H1 (cell line): Measurements from ENCODE around the gene HOXA6. TPM values are rescaled to one million over a fixed set of nuclear protein-coding genes. Genes with fewer than 3 reads are reported as not detected.

Experiments used
- CTCF ChIA-PET: fragments of 300-600 bp; sonication (Branson Sonifier 250); formaldehyde crosslinking; loops from one replicate; lab custom pipeline; 2021; ENCODE audit not compliant: partially characterized antibody; lab: Charles Lee
- POLR2A ChIA-PET: fragments of 300-600 bp; sonication (Branson Sonifier 250); formaldehyde crosslinking; loops from one replicate; lab custom pipeline; 2021; ENCODE audit warnings: inconsistent platforms; ENCODE audit not compliant: partially characterized antibody; lab: Charles Lee
- DNase-seq, 2 experiments: peaks; one replicate each; pipeline versions ENCODE4 v3.0.0 to v3.0.0-alpha.2; 2010 to 2022; ENCODE audit warnings: low spot score in 2 of 2, low read depth in 1 of 2, mixed read lengths in 1 of 2
- FAIRE-seq: peaks from 2 replicates; lab custom pipeline; 2011; peaks lifted over from hg19 to GRCh38; lab: Jason Lieb, UNC
- H2AFZ ChIP-seq: 2 replicates; pipeline ENCODE4 v1.8.1; 2012; ENCODE audit warnings: low read length, inconsistent platforms
- H2AK5ac ChIP-seq: 2 replicates; pipeline ENCODE4 v1.6.1; 2013; ENCODE audit warnings: low read depth, low read length
- H2BK120ac ChIP-seq: replicated peaks from 2 replicates; pipeline ENCODE3; 2013; ENCODE audit warnings: low read depth, low read length, inconsistent platforms
- H2BK12ac ChIP-seq: 2 replicates; pipeline ENCODE4 v1.6.1; 2013; ENCODE audit warnings: low read depth, low read length
- H2BK15ac ChIP-seq: 2 replicates; pipeline ENCODE4 v1.6.1; 2013; ENCODE audit warnings: low read length
- H2BK20ac ChIP-seq: 2 replicates; pipeline ENCODE4 v1.6.1; 2013; ENCODE audit warnings: low read length
- H2BK5ac ChIP-seq: 2 replicates; pipeline ENCODE4 v1.6.1; 2013; ENCODE audit warnings: low read depth, low read length
- H3K14ac ChIP-seq: 2 replicates; pipeline ENCODE4 v1.6.1; 2013; ENCODE audit warnings: inconsistent platforms; ENCODE audit not compliant: insufficient read length
- H3K18ac ChIP-seq: 2 replicates; pipeline ENCODE4 v1.6.1; 2013; ENCODE audit warnings: low read length; ENCODE audit errors: extremely low read depth
- H3K23ac ChIP-seq: 2 replicates; pipeline ENCODE4 v1.6.1; 2013; ENCODE audit warnings: inconsistent platforms; ENCODE audit not compliant: insufficient read length
- H3K23me2 ChIP-seq: 2 replicates; pipeline ENCODE4 v1.6.1; 2013; ENCODE audit warnings: low read depth, low read length
- H3K27ac ChIP-seq: 2 replicates; pipeline ENCODE4 v1.6.1; 2011; ENCODE audit warnings: low read depth, low read length, inconsistent platforms
- H3K27me3 ChIP-seq, 4 experiments: replicated peaks in 1 of 4; 1 replicate in 1 of 4; 2 replicates in 3 of 4; pipeline versions ENCODE4 v1.6.1 to v1.8.1; 2011 to 2013; ENCODE audit warnings: low read length in 3 of 4, mild to moderate bottlenecking in 3 of 4, inconsistent platforms in 2 of 4, mixed read lengths in 2 of 4, moderate library complexity in 1 of 4; ENCODE audit not compliant: control insufficient read depth in 3 of 4, insufficient read depth in 3 of 4; ENCODE audit errors: extremely low read depth in 1 of 4
- H3K36me3 ChIP-seq, 4 experiments: 2 replicates each; pipeline versions ENCODE4 v1.6.1 to v1.8.1; 2011 to 2013; ENCODE audit warnings: mild to moderate bottlenecking in 4 of 4, low read length in 3 of 4, moderate library complexity in 2 of 4, control low read depth in 1 of 4, inconsistent platforms in 1 of 4; ENCODE audit not compliant: insufficient read depth in 4 of 4, control insufficient read depth in 2 of 4
- H3K4ac ChIP-seq: replicated peaks from 2 replicates; pipeline ENCODE3; 2013; ENCODE audit warnings: low read length, low read depth, mixed read lengths, inconsistent platforms; ENCODE audit not compliant: insufficient read length
- H3K4me1 ChIP-seq, 4 experiments: replicated peaks in 1 of 4; 1 replicate in 1 of 4; 2 replicates in 3 of 4; pipeline versions ENCODE4 v1.6.1 to v1.8.1; 2011 to 2013; ENCODE audit warnings: low read length in 3 of 4, inconsistent platforms in 2 of 4, mixed read lengths in 1 of 4; ENCODE audit not compliant: insufficient read depth in 4 of 4, control insufficient read depth in 3 of 4
- H3K4me2 ChIP-seq, 2 experiments: 2 replicates each; pipeline versions ENCODE4 v1.6.1 to v1.8.1; 2011 to 2013; ENCODE audit warnings: low read depth in 2 of 2, low read length in 2 of 2, control low read depth in 1 of 2, inconsistent platforms in 1 of 2, mild to moderate bottlenecking in 1 of 2; ENCODE audit not compliant: insufficient read depth in 1 of 2
- H3K4me3 ChIP-seq, 4 experiments: fragments of 200-600, 300-600 bp in 1 of 4; sonication (generic), shearing (Covaris generic), sonication (Bioruptor Twin) in 1 of 4; 2 replicates each; pipeline versions ENCODE4 v1.5.1 to v1.8.1; 2011 to 2016; ENCODE audit warnings: low read length in 4 of 4, low read depth in 3 of 4, control low read depth in 2 of 4, inconsistent platforms in 2 of 4, mild to moderate bottlenecking in 2 of 4, mixed read lengths in 1 of 4, moderate library complexity in 1 of 4; ENCODE audit not compliant: insufficient read depth in 2 of 4; ENCODE audit errors: extremely low read depth in 1 of 4
- H3K56ac ChIP-seq: replicated peaks from 2 replicates; pipeline ENCODE3; 2013; ENCODE audit warnings: low read depth, mild to moderate bottlenecking, mixed read lengths, low read length, inconsistent platforms; ENCODE audit not compliant: insufficient read length
- H3K79me1 ChIP-seq: 2 replicates; pipeline ENCODE4 v1.6.1; 2013; ENCODE audit warnings: low read depth, low read length, control low read depth
- H3K79me2 ChIP-seq, 2 experiments: 2 replicates each; pipeline versions ENCODE4 v1.6.1 to v1.8.1; 2012 to 2013; ENCODE audit warnings: low read length in 2 of 2, mild to moderate bottlenecking in 2 of 2, inconsistent platforms in 1 of 2; ENCODE audit not compliant: insufficient read depth in 2 of 2, control insufficient read depth in 1 of 2
- H3K9ac ChIP-seq, 4 experiments: replicated peaks in 1 of 4; 1 replicate in 1 of 4; 2 replicates in 3 of 4; pipeline versions ENCODE4 v1.6.1 to v1.8.1; 2011 to 2013; ENCODE audit warnings: low read depth in 3 of 4, low read length in 3 of 4, control low read depth in 2 of 4, mild to moderate bottlenecking in 2 of 4, moderate library complexity in 2 of 4, inconsistent platforms in 1 of 4; ENCODE audit errors: extremely low read depth in 1 of 4
- H3K9me3 ChIP-seq, 2 experiments: 2 replicates each; pipeline versions ENCODE4 v1.6.1 to v1.8.1; 2012 to 2013; ENCODE audit warnings: mild to moderate bottlenecking in 2 of 2, moderate library complexity in 2 of 2, control low read depth in 1 of 2, inconsistent platforms in 1 of 2, low read depth in 1 of 2, low read length in 1 of 2, mixed read lengths in 1 of 2; ENCODE audit not compliant: insufficient read depth in 2 of 2
- H4K20me1 ChIP-seq, 2 experiments: replicated peaks in 1 of 2; 2 replicates each; pipeline versions ENCODE3 to v1.8.1; 2011 to 2013; ENCODE audit warnings: inconsistent platforms in 2 of 2, low read length in 2 of 2, mild to moderate bottlenecking in 1 of 2; ENCODE audit not compliant: insufficient read depth in 2 of 2, control insufficient read depth in 1 of 2
- H4K5ac ChIP-seq: 2 replicates; pipeline ENCODE4 v1.6.1; 2013; ENCODE audit warnings: low read length, low read depth, mixed read lengths, inconsistent platforms; ENCODE audit not compliant: insufficient read length
- H4K8ac ChIP-seq: 2 replicates; pipeline ENCODE4 v1.8.0; 2013; ENCODE audit warnings: mild to moderate bottlenecking, moderate library complexity, low read length, inconsistent platforms; ENCODE audit not compliant: insufficient read depth; ENCODE audit errors: extremely low read depth
- H4K91ac ChIP-seq: replicated peaks from 2 replicates; pipeline ENCODE3; 2013; ENCODE audit warnings: low read length, mixed read lengths, inconsistent platforms; ENCODE audit not compliant: insufficient read length
- RNF2 ChIP-seq: fragments of 200-900, 300-1000 bp; sonication (generic); IDR thresholded peaks from 2 replicates; pipeline ENCODE4 v1.7.1; 2016; ENCODE audit warnings: borderline replicate concordance, low read depth, mild to moderate bottlenecking, antibody characterized with exemption, low read length; ENCODE audit not compliant: poor library complexity, severe bottlenecking; ENCODE audit errors: missing control alignments
- TCF12 ChIP-seq: IDR thresholded peaks from 2 replicates; pipeline ENCODE4 v1.6.1; 2011; ENCODE audit warnings: low read depth, mild to moderate bottlenecking, low read length
- WGBS, 2 experiments: shearing (Covaris generic) in 1 of 2; methylation state at CpG; one replicate each; pipeline versions ENCODE4 v1.1.6 to v1.1.7; 2013 to 2015; ENCODE audit warnings: low lambda C conversion rate in 2 of 2, mixed read lengths in 2 of 2, inconsistent platforms in 1 of 2, low coverage in 1 of 2, missing lambda C conversion rate in 1 of 2; ENCODE audit not compliant: insufficient replicate concordance in 2 of 2, insufficient coverage in 1 of 2, insufficient read length in 1 of 2; ENCODE audit errors: extremely low coverage in 1 of 2, missing lambda C conversion rate in 1 of 2; 5-methylcytosine and 5-hydroxymethylcytosine counted together
- polyA plus RNA-seq, 7 experiments: library from polyadenylated mRNA; depleted of rRNA in 3 of 7; stranded (reverse) in 5 of 7; unstranded in 2 of 7; fragments of >200 nt in 5 of 7; fragments of 200-250 nt in 2 of 7; gene quantifications; 1 replicate in 5 of 7; 2 replicates in 1 of 7; 4 replicates in 1 of 7; pipeline versions ENCODE4 v1.2.1 to v1.2.3, GENCODE V29; 2011 to 2013; ENCODE audit warnings: missing spikeins in 2 of 7, mixed read lengths in 2 of 7
- total RNA-seq: library from RNA; stranded (reverse); fragmentation: NEBNext Ultra II Directional; extraction: Animal tissue kit (Norgen Biotek cat#: 25700); gene quantifications from 2 replicates; pipeline ENCODE4 v1.2.1, GENCODE V29; 2021
- TF ChIP-seq, protein P1 (sequence below): IDR thresholded peaks from 2 replicates; pipeline ENCODE4 v1.6.1; 2012; ENCODE audit warnings: inconsistent platforms

The HOXA6 gene
- total and polyA plus RNA-seq, 2 of the 8 experiments (the other 6 are each of a cell fraction or from before 2014, with no cell fraction given), result not detected

DNA sequence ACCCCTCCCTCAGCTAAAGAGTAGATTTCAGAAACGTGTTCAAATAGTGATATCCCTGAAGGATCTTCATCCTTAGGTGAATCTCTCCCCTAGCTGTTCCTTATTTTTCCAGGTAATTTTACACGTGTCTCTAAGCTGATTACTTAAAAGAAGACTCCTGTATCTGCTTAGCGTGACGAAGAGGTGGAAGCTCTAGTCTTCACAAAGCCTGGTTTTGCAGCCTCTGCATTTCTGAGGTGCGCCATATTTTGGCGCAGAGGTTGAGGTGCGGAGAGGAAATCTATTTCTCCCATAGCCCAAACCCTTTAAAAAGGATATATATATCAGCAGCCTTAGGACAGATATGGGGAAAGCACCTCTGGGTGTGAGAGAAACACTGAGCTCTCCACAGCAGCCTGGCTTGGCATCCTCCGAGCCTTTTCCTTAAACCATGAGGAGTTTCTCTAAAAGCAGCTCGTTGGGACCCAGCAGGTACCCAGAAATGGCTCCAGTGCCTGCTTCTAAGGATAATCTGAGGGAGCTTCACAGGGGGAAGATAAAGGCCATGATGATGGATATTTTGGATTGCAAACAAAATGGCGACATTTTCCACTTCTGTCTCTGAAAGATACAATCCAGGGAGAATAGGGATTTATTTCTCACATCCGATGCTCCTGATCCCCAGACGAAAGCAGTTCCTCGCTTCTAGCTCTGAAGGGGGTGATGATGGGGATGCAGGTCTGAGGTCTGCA lies 42.1 kb downstream of the HOXA6 start:
- ChIA-PET POLR2A (interaction anchor here (1.1 to 2.8 kb wide), 3 partner anchors 9 to 13 kb away, joined by 3 to 6 read pairs (median 5); partner anchors contain the start of gene HOXA1), CTCF (interaction anchor here (0.8 to 2.9 kb wide), 10 partner anchors 9 to 65 kb away, joined by 3 to 13 read pairs (median 4); partner anchors contain the start of gene HOXA5)
- H3K23me2 ChIP-seq, result 0 out of 2 replicates have a peak, but pooled peaks cover 1% of the 10 kb centered on the region
- H3K56ac ChIP-seq, result no peak overlapping the region
- H4K8ac ChIP-seq, result no peak overlapping the region
- H4K91ac ChIP-seq, result no peak overlapping the region
- H2BK12ac ChIP-seq, result no peak overlapping the region
- H3K36me3 ChIP-seq, result peaks cover 0 to 11% (median 0%) of the 10 kb centered on the region in 4 experiments; a peak in 1 of 8 replicates
- H3K79me1 ChIP-seq, result no peaks in the 10 kb centered on the region
- H2AK5ac ChIP-seq, result no peak overlapping the region
- H2AFZ ChIP-seq, result no peak overlapping the region
- no peak overlapping the region for H3K4me3 ChIP-seq
- H3K4me1 ChIP-seq, result peaks cover 0 to 16% (median 11%) of the 10 kb centered on the region in 4 experiments; a peak in 6 of 7 replicates
- TF ChIP-seq RNF2 (peak; percentile 54), TCF12 (no peak)
- TF ChIP-seq, protein P1, sequence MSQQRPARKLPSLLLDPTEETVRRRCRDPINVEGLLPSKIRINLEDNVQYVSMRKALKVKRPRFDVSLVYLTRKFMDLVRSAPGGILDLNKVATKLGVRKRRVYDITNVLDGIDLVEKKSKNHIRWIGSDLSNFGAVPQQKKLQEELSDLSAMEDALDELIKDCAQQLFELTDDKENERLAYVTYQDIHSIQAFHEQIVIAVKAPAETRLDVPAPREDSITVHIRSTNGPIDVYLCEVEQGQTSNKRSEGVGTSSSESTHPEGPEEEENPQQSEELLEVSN, result no peak
- H3K9ac ChIP-seq, result no peak overlapping the region
- peaks cover 21 to 38% of the 10 kb centered on the region in 2 experiments for H4K20me1 ChIP-seq
- H2BK20ac ChIP-seq, result no peak overlapping the region
- H4K5ac ChIP-seq, result no peak overlapping the region
- H2BK15ac ChIP-seq, result no peak overlapping the region
- H3K9me3 ChIP-seq, result no peaks in the 10 kb centered on the region
- DNase-seq (no peak), FAIRE-seq (no peak)
- no peaks in the 10 kb centered on the region for H3K79me2 ChIP-seq
- H3K18ac ChIP-seq, result no peak overlapping the region
- no peak overlapping the region for H3K23ac ChIP-seq
- no peak overlapping the region for H2BK120ac ChIP-seq
- no peak overlapping the region for H2BK5ac ChIP-seq
- H3K4ac ChIP-seq, result no peak overlapping the region
- H3K27me3 ChIP-seq, result peaks cover 98 to 100% (median 99%) of the 10 kb centered on the region in 4 experiments
- 18% methylated on average over 13 of the region's 13 CpGs; no CpG with 5 or more reads in 1 of the 2 experiments for WGBS, 2 experiments
- H3K27ac ChIP-seq, result no peak overlapping the region
- no peak overlapping the region for H3K4me2 ChIP-seq
- no peak overlapping the region for H3K14ac ChIP-seq
